T-helper 1 cell treated with Interleukin-12 subunit alpha and Interleukin-12 subunit beta and Interleukin-4 antibody, amounts not matched to agents 30 μg/mL and 1 μg/mL, for 36 hours (primary cell): ENCODE results near the gene PLXNC1.

Experiments used
- H3K27ac Mint-ChIP-seq: one replicate; pipeline ENCODE4 v1.8.0; 2021; ENCODE audit warnings: mild to moderate bottlenecking, mixed read lengths
- H3K27me3 Mint-ChIP-seq: one replicate; pipeline ENCODE4 v1.8.0; 2021; ENCODE audit warnings: low read depth, mixed read lengths
- H3K36me3 Mint-ChIP-seq: one replicate; pipeline ENCODE4 v1.8.0; 2021; ENCODE audit warnings: low read depth, mixed read lengths
- H3K4me1 Mint-ChIP-seq: one replicate; pipeline ENCODE4 v1.8.0; 2021; ENCODE audit warnings: low read depth, mixed read lengths
- H3K4me3 Mint-ChIP-seq: one replicate; pipeline ENCODE4 v1.8.0; 2021; ENCODE audit warnings: mild to moderate bottlenecking, moderate library complexity, mixed read lengths
- H3K9me3 Mint-ChIP-seq: one replicate; pipeline ENCODE4 v1.8.0; 2021; ENCODE audit warnings: mixed read lengths

Gene PLXNC1

GRCh38 chr12:94174576-94174975 is 26.2 kb downstream of the PLXNC1 start:
- H3K9me3 Mint-ChIP-seq: peaks cover 15% of the 10 kb centered on the region
- peak overlapping the region; percentile 47 for H3K4me3 Mint-ChIP-seq
- H3K27me3 Mint-ChIP-seq: no peaks in the 10 kb centered on the region
- peaks cover 38% of the 10 kb centered on the region for H3K36me3 Mint-ChIP-seq
- peaks cover 47% of the 10 kb centered on the region for H3K4me1 Mint-ChIP-seq
- peak overlapping the region; percentile 66 for H3K27ac Mint-ChIP-seq

DNA sequence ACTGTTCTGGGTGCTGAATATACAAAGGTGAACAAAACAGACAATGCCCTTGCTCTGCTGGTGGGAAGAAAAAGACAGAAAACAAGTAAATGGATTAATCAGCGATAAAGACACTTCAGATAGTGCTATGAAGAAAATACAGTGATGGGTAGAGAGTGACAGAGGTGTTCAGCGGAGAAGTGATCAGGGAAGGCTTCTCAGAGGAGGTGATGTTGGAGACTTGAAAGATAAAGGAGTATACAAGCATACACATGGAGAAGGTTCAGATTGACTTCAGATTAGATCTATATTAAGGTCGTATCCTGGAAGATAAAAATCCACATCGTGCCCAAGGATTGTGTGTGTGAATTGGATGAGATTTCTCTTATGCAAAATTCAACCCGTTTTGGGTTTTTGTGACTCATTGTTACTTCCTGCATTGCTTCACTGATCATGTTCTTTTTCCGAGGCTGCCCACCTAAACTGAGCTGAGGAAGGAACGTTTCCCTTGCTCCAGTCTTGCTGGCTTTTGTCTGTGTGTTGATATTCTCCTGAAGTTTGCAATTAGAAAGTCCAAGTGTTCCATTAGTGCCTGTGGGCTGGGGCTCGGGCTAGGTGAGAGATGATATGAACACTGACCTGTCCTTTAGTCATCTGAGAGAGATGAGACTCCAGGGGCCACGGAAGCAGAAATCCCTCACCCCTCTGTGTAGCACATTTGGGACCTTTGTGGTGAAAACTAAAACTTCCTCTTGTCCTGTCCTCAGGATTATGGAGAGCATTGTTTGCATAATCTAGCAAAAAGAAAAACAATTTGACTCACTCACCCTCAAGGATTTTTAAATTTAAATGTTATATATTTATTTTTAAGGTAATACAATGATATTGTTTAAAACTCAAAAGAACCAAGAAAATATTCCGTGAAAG is 27.6 kb downstream of the PLXNC1 start:
- Mint-ChIP-seq H3K27me3 (no peaks in the 10 kb centered on the region), H3K4me3 (peak overlapping the region; percentile 1), H3K9me3 (peaks cover 18% of the 10 kb centered on the region), H3K4me1 (peaks cover 45% of the 10 kb centered on the region), H3K36me3 (peaks cover 38% of the 10 kb centered on the region), H3K27ac (no peak overlapping the region)

GRCh38 chr12:94178054-94178453 is 29.7 kb downstream of the PLXNC1 start:
- peaks cover 38% of the 10 kb centered on the region for H3K36me3 Mint-ChIP-seq
- H3K9me3 Mint-ChIP-seq: peaks cover 18% of the 10 kb centered on the region
- H3K4me3 Mint-ChIP-seq: no peak overlapping the region
- peaks cover 34% of the 10 kb centered on the region for H3K4me1 Mint-ChIP-seq
- H3K27me3 Mint-ChIP-seq: no peaks in the 10 kb centered on the region
- no peak overlapping the region for H3K27ac Mint-ChIP-seq

GRCh38 chr12:94178882-94179281 is 30.5 kb downstream of the PLXNC1 start:
- Mint-ChIP-seq H3K36me3 (peaks cover 43% of the 10 kb centered on the region), H3K4me1 (peaks cover 30% of the 10 kb centered on the region), H3K9me3 (peaks cover 18% of the 10 kb centered on the region), H3K27me3 (no peaks in the 10 kb centered on the region), H3K4me3 (no peak overlapping the region), H3K27ac (no peak overlapping the region)

GRCh38 chr12:94179723-94180122 is 31.3 kb downstream of the PLXNC1 start:
- no peaks in the 10 kb centered on the region for H3K27me3 Mint-ChIP-seq
- peaks cover 21% of the 10 kb centered on the region for H3K4me1 Mint-ChIP-seq
- H3K9me3 Mint-ChIP-seq: peaks cover 18% of the 10 kb centered on the region
- no peak overlapping the region for H3K4me3 Mint-ChIP-seq
- H3K36me3 Mint-ChIP-seq: peaks cover 43% of the 10 kb centered on the region
- H3K27ac Mint-ChIP-seq: no peak overlapping the region

DNA sequence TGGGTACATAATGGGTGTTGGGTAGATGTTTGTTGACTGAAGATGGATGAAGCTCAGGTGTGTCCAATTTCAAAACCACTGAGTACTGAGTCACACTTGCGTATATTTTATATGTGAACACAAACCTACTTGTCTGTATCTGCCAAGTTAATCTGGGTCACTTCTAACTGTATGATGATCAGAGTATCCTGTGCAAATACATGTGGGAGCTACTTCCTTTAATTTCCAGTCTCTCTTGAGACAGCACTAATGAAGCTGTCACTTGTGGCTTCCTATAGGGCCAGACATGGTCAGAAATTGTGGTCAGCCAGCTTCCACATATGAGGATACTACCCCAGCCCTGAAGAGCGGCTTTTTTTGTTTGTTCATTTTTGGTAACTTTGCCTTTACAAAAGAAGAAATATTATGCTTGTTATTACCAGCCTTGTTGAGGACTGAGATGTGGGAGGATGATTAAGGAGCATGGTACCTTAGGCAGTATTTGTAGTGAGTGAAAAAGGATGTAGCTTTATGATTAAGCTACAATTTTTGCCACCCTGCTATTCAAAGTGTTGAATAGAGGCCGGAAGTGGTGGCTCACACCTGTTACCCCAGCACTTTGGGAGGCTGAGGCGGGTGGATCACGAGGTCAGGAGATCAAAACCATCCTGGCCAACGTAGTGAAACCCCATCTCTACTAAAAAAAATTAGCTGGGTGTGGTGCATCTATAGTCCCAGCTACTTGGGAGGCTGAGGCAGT is 32.4 kb downstream of the PLXNC1 start:
- Mint-ChIP-seq H3K27me3 (no peaks in the 10 kb centered on the region), H3K4me1 (peaks cover 15% of the 10 kb centered on the region), H3K36me3 (peaks cover 42% of the 10 kb centered on the region), H3K4me3 (no peak overlapping the region), H3K27ac (no peak overlapping the region), H3K9me3 (peaks cover 18% of the 10 kb centered on the region)

GRCh38 chr12:94182986-94183707 is 34.8 kb downstream of the PLXNC1 start:
- Mint-ChIP-seq H3K36me3 (peaks cover 34% of the 10 kb centered on the region), H3K9me3 (peaks cover 7% of the 10 kb centered on the region), H3K4me3 (no peak overlapping the region), H3K27me3 (no peaks in the 10 kb centered on the region), H3K27ac (no peak overlapping the region), H3K4me1 (peaks cover 9% of the 10 kb centered on the region)

DNA sequence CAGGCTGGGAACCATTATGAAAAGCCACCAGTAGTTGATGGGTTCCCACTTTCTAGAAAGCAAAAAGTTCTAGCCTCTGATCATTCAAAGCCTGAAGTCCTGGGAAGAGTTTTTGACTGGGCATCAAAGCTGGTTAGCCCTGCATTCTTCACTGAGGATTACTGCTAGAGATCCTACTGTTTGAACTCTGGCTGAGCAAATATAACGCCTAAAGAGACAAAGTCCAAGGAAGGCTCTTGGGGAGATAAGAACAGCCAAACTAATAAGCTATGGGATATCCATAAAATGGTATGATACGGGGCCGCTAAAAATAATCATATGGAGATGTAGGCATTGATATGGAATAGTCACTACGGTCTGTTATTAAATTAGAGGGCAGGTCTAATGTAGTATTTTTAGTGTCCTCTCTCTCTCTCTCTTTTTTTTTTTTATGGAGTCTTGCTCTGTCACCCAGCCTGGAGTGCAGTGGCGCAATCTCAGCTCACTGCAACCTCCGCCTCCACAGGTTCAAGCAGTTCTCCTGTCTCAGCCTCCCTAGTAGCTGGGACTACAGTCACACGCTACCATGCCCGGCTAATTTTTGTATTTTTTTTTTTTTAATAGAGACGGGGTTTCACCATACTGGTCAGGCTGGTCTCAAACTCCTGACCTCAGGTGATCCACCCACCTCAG is 35.5 kb downstream of the PLXNC1 start:
- Mint-ChIP-seq H3K4me3 (no peak overlapping the region), H3K9me3 (peaks cover 3% of the 10 kb centered on the region), H3K4me1 (peaks cover 9% of the 10 kb centered on the region), H3K27me3 (no peaks in the 10 kb centered on the region), H3K36me3 (peaks cover 29% of the 10 kb centered on the region), H3K27ac (no peak overlapping the region)

DNA sequence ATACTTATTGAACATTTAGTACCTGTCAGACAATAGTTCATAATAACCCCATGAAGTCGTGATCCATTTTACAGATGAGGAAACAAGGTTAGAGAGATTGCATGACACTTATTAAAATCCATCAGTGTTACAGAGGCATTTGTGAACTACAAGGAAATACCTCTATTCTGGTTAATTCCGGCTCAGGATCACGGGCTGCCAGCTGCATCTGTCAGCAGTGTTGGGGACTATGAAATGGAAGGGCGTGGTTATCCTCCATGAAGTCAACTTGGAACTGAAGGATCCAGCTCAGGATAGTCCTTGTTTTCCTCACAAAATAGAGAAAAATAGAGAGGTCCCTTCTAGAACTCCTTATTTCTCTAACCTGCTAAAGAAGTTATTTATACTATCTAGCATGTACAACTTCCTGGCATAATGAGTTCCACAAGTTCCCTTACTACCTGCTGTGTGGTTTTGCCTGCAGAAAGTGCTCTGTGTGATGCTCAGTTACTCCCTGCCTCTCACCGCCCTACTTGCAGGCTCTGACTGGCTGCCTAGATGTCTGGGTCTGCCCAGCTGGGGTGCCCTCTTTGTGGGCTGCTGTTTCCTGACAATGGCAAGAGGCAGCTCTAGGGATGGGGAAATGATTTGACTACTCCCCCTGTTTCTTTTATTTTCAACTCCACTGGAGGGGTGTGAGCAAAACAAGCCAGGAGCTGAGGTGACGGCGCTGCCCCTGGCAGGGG is 36.8 kb downstream of the PLXNC1 start:
- Mint-ChIP-seq H3K4me1 (peaks cover 6% of the 10 kb centered on the region), H3K9me3 (peaks cover under 1% of the 10 kb centered on the region), H3K36me3 (peaks cover 25% of the 10 kb centered on the region), H3K27ac (no peak overlapping the region), H3K27me3 (no peaks in the 10 kb centered on the region), H3K4me3 (no peak overlapping the region)

DNA sequence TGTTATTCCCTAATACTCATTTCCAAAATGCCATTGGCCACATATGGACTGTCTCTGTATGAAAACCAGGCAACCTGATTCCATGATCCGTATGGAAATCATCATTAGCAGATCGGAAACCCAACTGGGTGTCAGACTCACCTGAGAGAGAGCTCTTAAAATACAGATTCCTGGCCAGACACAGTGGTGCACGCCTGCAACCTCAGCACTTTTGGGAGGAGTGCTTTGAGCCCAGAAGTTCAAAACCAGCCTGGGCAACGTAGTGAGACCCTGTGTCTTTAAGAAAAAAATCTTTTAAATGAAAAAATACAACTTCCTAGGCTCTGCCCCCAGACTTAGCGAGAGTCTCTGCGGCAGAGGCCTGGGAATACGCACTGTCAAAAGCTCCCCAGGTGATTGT is 37.4 kb downstream of the PLXNC1 start:
- H3K27ac Mint-ChIP-seq: no peak overlapping the region
- no peak overlapping the region for H3K4me3 Mint-ChIP-seq
- H3K27me3 Mint-ChIP-seq: no peaks in the 10 kb centered on the region
- peaks cover 24% of the 10 kb centered on the region for H3K36me3 Mint-ChIP-seq
- peaks cover 3% of the 10 kb centered on the region for H3K9me3 Mint-ChIP-seq
- peaks cover 2% of the 10 kb centered on the region for H3K4me1 Mint-ChIP-seq

DNA sequence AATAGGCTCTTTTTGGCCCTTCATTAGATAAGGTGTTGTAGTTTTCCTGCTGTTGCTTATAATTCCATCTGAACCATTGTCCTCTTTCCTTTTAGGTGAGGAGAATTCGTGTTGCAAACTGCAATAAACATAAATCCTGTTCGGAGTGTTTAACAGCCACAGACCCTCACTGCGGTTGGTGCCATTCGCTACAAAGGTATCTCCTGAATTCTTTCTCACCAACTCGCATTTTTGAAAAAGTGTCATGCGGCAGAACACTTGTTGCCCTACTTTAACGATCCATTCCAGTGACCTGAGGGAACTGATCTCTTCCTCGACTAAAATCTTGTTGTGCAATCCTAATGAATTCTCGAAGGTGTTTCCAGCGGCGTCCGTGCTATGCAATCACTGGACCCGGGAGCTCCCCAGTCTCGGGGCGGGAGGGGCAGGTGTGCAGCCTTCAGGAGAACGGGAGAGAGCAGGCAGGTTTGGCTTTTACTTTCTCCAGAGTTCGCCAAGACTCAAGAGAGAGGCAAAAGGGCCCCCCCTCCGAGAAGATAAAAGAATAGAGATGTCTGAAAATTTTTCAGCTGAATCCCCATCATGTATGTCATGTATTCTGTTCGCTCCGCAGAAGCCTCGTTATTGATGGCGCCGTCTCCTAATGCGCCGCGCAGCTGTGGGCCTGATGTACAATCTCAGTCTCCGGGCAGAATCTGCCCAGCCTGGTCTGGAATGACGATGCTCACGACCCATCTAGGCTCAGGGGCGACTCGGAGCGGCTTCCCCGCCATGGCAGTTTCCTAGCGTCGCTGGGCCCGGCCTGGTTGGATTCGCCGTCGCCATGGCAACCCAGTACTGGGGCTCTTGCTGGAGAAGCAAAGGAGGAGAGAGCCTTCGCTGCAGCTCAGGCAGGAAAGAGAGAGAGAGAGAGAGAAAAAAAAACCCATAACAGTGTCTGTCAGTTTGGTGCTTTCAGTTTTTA is 38.2 kb downstream of the PLXNC1 start:
- H3K4me1 Mint-ChIP-seq: peaks cover 2% of the 10 kb centered on the region
- no peak overlapping the region for H3K4me3 Mint-ChIP-seq
- H3K36me3 Mint-ChIP-seq: peaks cover 28% of the 10 kb centered on the region
- no peak overlapping the region for H3K27ac Mint-ChIP-seq
- H3K9me3 Mint-ChIP-seq: peaks cover 6% of the 10 kb centered on the region
- H3K27me3 Mint-ChIP-seq: no peaks in the 10 kb centered on the region

GRCh38 chr12:94187361-94187760 is 39.0 kb downstream of the PLXNC1 start:
- Mint-ChIP-seq H3K27me3 (no peaks in the 10 kb centered on the region), H3K4me1 (peaks cover 2% of the 10 kb centered on the region), H3K9me3 (peaks cover 8% of the 10 kb centered on the region), H3K36me3 (peaks cover 29% of the 10 kb centered on the region), H3K4me3 (no peak overlapping the region), H3K27ac (no peak overlapping the region)

DNA sequence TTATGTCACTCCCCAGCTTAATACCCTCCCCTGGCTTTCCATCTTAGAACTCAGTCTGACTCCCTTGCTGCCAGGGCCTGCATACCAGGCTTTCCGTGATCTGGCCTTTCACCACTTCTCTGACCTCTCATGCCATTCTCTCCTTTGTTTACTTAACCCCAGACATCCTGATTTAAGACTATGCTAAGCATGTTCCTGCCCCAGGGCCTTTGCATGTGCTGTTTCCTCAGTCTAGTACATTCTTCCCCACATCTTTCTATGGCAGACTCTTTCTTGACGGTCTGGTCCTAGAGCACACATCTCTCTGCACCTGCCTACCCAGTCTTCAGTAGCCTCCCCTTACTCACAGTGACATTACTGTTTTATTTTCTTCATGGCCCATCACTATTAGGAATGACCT is 42.2 kb downstream of the PLXNC1 start:
- Mint-ChIP-seq H3K9me3 (peaks cover 26% of the 10 kb centered on the region), H3K4me3 (no peak overlapping the region)

More for the DNA sequence above, 42.2 kb downstream of the PLXNC1 start:
- peaks cover 49% of the 10 kb centered on the region for H3K36me3 Mint-ChIP-seq
- H3K27ac Mint-ChIP-seq: no peak overlapping the region
- H3K4me1 Mint-ChIP-seq: peaks cover 2% of the 10 kb centered on the region
- no peaks in the 10 kb centered on the region for H3K27me3 Mint-ChIP-seq
